DMS114 treated with DMSO at 0.1 percent for 48 hours (cell line): ENCODE data around the gene ASPG.
"Not testable (repeated sequence)": the region's sequence is repeated elsewhere in the genome, so short reads cannot be mapped to it uniquely, and the experiment has no call there.

ENCODE experiments used
- DNase-seq: peaks from one replicate; lab custom pipeline; 2025; ENCODE audit not compliant: unreplicated experiment; lab: John Stamatoyannopoulos, UW

Gene ASPG

DNA sequence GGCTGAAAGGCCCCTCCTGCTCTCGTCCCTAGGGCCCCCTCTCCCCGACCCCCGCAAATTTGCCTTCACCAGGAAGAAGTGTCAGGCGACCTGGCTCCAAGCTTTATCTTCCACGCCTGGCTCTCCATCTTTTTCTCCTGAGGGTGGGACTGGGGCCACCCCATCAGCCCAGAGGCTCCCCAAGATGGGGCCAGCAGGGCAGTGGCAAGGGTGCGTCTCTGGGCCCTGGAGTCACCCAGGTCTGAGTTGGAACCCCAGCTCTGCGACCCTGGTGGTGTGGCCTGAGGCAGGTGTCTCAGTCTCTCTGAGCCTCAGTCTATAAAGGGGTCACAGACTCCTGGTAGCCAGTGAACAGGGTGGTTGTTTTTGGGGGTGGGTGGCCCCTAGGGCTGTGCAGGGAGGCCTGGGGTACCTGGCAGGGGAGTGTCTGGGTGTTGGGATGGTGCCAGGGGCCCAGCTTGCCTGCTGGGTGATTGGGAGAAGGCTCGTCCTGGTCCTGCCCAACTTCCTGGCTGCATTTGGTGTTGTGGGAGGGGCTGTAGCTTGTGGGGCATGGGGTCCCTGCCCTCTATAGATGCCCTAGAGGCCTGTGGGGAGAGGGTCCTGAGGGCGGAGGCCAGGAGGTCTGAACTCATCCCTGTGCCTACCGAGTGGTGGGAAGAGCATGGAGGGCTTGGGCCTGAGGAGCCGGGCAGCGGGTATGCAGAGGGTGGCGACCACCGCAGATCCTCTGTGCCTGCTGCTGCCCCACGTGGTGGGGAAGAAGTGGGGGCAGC, 60.5 kb downstream of the ASPG start:
- no peak for DNase-seq

DNA sequence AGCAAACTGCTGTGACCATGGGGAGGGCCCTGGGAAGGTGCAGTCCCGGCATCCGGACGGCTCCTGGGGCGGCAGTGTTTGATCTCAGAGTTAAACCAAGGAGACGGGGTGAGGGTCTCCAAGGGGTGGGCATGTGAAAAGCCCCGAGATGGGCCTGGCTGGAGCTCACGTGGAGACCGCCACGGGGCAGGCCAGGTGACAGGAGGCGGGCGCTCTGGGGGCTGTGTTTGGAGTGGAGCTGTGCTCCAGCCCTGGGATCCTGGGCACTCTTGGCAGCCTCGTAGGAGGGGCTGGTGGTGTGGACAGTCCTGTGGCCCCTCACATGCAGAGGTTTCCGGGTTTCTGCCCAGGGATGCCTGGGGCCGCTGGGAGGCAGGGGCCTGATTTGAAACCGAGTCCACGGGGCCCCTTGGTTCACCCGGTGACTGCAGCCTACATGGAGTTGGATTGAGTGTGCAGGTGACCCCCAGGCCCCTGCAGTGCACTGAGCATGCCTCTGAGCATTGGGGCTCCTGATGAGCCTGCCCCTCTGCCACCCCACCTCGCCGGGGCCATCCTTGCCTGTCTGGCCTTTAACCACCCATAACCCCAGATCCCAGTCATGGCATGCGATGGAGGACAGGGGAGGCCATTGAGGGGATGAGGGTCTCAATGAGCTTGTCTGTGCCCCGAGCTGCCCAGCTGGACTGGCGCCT, 61.3 kb downstream of the ASPG start:
- no peak for DNase-seq

DNA sequence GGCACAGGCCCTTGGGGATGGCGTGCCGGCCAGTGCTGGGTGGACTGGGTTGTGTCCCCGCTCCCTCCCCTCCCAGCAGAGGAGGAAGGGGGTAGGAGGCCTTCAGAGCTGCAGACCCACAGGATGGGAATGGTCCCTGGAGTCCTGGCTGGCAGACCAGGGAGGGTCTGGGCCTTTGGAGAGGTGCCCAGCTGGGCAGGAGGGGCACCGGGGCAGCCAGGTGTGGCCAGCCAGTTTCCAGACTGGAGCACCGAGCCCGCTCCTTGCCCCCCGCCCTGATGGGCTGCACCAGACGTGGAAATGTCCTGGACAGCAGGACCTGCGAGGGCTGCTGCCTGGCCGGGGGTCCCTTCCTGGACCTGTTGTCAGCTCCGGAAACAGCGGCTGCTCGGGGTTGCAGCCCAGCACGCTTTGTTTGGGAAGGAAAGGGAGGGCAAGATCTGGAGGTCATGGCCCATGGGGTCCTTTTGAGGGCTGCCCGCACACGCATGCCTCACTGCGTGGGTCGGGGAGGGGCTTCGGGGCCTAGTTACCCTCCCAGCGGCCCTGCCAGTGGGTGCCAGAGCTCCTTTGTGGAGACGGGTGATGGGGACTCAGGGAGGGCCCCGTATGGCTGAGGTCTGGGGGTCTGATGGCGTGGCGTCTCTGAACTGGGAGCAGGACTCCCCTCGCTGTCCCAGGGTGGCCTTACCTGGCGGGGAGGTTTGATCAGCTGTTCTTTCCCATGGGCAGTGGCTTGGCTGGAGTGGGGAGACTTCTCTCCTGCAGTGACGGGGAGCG, 62.0 kb downstream of the ASPG start:
- DNase-seq = no peak

DNA sequence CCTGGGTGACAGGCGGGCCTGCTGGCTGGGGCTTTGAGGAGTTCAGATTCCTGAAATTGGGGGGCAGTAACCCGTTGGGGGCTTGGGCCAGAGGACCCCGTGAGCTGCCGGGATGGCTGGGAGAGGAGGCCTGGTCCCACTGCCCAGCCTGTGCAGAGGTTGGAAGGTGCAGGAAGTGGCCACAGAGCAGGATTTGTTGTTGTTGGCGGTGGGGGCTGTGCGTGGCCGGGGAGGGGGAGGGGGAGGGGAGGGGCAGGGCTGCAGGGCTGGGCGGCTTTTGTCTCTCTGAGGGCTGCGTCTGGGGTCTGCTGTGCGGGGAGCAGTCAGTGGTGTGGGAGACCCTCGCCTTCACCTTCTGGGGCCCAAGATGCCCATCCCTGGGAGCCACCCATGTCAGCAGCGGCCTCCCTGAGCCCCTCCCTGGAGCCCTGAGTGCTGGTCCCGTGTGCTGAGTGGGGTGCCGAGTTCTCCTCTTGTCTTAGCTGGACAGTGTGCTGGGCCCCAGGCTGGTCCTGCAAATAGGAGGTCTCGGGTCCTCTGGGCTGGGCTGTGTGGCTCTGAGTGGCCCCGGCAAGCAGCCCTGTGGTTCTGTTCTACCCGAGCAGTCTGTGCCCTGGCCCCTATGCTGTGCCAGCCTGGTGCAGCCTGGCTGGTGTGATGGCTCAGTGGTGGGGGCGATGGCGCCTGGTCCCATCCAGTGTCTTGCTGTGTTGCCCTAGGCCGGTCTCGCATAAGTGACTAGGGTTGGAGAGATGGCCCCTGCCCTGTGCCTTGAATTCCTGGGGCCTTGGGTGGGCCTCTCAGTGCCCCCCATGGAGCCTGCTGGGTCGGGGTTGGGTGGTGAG, 63.2 kb downstream of the ASPG start:
- no peak for DNase-seq

DNA sequence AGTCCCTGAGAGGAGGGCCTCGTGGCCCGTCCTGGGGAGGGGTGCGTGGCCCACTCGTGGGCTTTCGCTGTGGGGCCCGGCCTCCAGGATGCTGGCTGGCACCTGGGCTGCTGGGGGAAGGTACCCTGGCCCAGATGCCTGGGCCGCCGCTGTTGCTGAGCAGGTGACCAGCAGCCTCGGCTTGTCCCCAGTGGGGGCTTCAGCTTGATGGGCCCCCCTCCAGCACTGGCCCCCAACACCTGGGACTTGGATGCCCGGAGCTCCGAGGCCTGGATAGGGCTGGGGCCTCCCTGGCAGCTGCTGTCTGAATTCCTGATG, 63.7 kb downstream of the ASPG start:
- no peak for DNase-seq

DNA sequence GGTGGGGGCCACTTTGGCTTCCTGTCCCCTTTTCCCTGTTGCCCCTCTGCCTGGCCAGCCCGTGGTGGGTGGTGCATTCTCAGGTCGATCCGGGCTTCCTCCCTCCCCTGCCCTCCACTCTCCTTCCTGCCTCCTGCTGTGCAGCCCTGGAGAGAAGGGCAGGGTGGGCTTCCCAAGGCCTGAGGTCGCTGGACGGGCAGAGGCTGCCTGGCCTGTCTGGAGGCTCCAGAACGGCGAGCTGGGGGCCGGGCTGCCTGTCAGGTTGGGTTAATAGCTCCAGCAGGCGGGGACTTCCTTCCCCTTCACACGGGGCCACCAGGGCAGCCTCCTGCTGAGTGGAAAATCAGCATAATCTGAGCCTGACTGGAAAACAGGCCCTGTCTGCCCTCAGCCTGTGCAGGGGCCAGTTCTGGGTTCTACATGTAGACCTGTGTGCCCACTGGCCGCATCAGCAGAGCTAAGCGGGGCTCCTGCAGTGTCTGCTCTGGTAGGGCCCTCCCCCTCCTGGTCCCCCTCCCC, 64.2 kb downstream of the ASPG start:
- no peak for DNase-seq

DNA sequence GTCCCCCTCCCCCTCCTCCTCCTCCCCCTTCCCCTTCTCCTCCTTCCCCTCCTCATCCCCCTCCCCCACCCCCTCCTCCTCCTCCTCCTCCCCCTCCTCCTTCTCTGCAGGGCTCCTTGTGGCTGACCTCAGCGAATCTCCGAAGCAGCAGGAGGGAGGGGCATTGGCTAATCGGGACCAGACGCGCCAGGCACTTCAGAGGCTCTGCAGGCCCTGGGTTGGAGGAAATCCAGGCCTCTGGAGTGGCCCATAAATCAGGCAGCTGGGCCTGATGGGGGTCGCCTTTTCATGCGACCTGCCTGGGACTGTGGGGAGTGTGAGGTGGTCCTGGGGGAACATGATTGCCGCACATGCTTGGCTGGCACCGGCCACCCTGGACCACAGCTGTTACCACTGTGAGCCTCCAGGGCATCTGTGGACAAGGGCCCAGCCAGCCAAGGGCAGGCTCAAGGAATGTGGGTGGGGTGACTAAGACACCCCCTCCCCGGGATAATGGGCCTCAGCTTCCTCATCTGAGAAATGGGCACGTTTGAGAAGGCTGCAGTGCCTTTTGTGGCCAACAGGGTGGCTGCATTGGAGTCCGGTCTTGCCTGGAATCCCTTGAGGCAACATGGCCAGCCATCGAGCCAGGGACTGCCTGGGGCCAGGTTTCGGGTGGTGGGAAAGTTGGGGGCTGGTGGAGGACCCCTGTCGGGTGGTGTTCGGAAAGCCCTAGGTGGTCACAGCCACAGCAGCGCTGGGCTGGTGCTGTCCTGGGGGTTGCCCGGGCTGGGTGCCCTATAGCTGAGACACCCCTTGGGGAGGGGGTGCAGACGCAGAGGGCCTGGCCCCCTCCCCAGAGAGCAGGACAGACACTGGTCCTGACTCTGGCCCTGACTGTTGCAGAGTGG, 64.9 kb downstream of the ASPG start:
- DNase-seq = no peak

DNA sequence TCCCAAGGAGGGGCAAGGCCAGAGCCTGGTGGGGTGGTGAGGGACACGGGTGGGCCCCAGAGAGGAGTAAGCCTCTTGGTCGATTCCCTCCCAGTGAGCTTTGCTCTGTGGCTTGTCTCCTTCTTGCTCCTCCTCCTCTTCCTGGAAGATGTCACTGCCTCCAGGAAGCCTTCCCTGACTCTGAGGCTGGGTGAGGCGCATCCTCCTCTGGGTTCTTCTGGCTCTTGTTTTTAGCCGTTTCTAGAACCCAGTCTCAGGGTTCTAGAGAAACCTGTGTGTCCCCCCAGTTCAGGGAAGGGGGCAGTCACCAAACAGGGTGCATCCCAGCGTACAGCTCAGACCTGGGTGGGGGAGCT, 65.5 kb downstream of the ASPG start:
- DNase-seq = no peak

DNA sequence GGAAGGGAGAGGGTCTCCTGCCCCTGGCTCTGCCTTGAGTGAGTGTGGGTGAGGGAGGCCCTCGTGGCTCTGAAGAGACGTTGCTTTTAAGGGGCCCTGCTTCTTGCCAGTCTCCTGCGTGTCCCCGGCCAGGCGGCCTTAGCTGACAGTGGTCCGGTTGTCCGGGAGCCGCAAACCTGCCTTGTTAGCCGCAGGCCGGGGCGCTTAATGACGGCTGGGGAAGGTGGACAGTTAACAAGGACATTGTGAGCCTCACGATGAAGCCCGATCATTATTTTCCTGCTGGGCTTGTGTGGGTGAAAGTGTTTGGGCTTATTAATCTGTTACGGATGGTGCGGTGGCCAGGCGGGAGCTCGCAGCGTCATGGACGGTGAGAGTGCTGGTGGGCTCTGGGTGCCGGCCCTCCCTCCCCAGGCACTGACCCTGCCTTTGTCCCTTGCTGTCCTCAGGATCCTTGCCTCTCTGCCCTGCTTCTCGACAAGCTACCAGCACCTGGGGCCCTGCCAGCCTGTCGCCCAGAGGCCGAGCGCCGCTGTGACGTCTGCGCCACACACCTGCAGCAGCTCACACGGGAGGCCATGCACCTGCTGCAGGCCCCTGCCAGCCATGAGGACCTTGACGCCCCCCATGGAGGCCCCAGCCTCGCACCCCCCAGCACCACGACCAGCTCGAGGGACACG, 66.2 kb downstream of the ASPG start:
- no peak for DNase-seq

DNA sequence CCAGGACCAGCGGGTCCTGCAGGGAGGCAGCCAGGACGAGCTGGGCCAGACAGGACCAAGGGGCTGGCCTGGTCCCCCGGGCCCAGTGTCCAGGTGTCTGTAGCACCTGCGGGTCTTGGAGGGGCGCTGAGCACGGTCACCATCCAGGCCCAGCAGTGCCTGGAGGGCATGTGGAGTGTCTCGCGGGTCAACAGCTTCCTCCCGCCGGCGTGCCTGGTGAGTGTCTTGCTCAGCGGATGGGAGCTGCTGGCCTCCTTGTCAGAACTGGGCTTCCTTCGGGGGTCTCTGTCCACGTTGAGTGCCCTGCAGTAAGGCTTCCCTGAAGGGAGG, 66.7 kb downstream of the ASPG start:
- DNase-seq = no peak

DNA sequence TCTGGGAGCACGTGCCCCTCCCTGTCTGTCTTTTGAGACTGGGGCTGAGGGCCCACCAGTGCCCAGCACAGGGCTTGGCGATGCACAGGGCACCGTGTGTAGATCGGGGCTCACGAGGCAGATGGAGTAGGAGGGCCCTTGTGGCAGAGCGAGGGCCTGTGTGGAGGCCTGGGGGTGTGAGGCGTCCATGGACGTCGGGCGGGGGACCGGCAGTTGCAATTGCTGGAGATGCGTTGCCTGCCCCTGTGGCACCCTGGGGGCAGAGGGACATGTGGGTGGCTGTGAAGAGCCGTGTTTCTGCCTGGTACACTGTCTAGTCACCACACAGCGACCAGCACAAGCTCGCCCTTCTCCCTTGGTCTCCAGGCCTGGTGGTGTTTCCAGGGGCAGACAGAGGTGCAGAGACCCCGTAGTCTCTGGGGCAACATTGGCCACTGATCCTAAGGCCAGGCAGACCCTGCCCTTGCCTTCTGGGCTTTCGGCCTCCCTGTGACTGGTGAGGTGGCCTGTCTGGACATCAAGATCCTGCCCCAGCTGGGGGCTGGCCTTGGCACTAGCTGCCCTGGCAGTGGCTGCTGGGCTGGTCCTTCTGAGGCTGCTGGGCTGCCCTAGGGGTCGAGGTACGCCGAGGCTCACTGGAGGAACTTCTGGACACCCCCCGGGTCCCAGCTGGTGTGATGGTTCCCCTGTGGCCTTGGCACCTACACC, 67.3 kb downstream of the ASPG start:
- DNase-seq = no peak

DNA sequence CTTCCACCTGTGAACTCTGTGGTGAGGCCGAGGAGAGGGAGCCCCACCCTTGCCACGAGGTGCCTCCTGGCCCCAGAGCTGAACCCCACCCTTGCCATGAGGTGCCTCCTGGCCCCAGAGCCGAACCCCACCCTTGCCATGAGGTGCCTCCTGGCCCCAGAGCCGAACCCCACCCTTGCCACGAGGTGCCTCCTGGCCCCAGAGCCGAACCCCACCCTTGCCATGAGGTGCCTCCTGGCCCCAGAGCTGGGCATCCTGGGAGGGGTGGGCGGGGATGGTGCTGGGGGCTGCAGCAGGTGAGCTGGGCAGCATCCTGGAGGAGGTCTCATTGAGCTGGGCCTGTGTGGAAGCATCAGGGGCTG, 67.9 kb downstream of the ASPG start:
- not testable (repeated sequence) for DNase-seq

DNA sequence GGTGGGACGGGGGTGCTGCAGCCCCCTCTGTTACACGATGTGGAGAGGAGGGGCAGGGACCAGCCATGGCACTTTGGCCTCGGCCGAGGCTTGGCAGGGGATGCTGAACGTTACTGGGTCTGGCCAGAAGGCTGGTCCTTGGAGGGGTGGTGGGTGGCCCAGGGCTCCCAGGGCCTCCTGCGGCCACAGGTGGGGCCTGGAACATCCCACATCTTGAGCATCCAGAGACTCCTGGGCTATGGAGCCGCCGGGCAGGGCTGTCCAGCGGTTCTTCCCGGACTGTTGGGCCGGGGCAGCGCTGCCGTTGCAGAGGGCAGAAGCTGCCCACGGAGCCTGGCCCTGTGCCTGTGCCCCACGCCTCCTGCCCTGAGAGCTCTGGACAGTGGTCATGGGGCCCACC, 68.7 kb downstream of the ASPG start:
- no peak for DNase-seq

DNA sequence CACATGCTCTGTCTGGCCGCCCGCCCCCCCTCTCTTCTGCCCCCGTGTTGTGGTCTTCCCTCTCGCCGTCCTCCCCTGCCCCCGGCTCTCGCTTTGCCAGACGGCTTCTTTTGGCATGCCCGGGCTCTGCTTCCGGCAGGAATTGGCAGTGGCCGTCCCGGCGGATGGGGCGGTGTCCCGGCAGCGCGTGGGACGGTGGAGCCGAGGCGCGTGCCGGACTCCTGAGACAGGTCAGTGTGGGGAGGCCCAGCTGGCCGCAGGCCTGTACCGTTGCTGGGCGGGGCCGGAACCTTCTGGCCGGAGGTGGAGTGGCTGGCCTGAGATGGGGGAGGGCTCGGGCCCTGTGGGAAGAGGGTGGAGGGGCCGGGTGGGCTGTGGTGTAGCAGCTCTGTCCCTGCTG, 70.0 kb downstream of the ASPG start:
- DNase-seq = no peak

DNA sequence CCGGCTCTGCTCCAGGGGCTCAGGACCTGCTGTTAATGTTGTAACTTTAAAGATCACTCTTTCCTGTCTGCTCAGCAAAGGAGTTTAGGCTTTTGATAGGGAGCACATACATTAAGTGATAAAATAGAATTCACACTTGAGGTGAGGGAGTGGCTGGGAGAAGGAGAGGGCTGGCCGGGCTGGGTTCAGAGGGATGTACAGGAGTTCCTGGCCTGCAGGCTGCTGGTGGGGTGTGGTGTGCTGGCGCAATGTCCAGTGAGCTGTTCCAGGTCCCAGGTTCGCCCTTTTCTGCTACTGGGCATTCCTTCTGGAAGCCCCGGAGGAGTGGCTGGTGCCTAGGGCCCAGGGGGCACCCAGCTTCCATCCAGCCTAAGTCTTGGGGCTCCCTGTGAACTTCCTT, 70.6 kb downstream of the ASPG start:
- DNase-seq = no peak

DNA sequence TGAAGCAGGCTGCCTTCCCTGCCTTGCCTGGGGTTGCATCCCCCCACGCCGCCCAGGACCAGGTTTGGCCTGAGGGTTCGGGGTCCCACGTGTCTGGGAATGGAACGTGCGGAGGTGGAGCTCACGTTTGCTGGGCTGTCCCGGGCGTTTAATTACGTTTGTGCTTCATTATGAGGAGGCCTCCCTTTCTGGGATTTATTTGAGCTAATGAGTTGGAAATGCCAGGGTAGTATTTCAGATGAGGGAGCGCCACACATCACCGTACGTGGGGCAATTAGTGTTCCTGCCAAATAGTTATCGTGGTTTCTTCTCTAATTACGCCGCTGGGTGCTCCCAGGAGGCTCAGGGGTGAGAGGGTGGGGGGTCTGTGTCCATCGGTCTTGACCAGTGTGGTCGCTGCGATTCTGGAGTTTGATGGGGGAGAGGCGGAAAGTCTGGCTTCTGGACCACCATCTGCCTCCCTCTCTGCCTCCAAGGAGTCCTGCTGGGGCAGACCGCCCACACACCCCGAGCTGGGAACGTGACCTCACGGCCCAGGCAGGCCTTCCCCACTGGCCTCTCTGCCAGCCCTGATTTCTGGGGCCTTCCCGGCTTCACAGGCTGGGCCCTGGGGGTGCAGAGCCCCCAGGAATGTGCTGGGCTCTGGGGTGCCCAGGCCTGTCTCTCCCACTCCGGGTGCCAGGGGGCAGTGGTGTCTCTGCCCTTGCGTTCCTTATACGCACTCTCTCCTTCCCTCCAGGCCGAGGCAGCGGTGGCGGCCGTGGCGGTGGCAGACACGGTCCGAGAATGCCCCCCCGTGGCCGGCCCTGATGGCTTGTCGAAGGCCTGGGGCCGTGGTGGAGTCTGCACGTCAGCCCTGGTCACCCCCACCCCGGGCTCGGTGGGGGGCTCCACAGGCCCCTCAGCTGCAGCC, 71.8 kb downstream of the ASPG start:
- no peak for DNase-seq

DNA sequence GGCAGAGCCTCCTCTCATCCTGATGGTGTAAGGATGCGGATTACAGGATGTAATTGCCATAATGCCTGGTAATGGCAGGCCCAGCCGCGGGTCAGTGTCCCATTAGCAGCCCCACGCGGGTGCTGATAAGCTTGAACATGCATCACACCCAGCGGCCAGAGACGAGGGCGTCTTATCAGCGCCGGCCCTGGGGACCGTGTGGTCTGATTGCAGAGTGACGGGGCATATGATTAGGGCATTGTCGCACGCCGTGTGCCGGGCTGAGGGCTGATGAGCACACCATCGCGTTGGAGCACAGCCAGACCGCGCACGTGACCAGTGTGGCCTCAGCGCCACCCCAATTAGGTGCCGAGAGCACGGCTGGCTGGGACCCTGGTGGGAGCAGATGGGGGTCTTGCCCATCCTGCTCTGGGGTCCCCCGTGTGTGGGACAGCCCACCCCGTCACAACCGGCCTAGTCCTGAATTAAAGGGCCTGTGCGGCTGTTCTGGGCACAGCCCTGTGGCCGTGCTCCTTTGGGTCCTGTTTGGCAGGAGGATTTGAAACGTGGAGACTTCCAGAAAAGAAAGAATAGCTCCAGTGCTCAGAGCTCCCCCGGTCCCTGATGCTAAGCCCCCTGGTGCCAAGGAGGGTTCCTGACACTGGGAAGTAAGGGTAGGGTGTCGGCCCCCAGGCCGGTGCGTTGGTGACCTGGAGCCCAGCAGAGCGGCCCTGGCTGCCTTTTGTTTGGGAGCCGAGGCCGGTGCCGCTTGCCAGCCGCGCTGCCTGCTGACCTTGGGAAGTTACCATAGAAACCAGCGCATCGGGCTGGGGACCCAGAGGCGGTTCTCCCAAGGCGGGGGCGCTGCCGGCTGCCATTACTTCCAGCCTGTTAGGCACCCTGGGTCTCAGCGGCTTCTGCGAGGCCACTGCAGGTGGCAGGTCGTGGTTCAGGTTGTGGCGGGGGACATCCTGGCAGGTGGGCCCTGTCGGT, 73.6 kb downstream of the ASPG start:
- DNase-seq = no peak
